ENCODE measurements around the gene STXBP6.

STXBP6 gene

DNA sequence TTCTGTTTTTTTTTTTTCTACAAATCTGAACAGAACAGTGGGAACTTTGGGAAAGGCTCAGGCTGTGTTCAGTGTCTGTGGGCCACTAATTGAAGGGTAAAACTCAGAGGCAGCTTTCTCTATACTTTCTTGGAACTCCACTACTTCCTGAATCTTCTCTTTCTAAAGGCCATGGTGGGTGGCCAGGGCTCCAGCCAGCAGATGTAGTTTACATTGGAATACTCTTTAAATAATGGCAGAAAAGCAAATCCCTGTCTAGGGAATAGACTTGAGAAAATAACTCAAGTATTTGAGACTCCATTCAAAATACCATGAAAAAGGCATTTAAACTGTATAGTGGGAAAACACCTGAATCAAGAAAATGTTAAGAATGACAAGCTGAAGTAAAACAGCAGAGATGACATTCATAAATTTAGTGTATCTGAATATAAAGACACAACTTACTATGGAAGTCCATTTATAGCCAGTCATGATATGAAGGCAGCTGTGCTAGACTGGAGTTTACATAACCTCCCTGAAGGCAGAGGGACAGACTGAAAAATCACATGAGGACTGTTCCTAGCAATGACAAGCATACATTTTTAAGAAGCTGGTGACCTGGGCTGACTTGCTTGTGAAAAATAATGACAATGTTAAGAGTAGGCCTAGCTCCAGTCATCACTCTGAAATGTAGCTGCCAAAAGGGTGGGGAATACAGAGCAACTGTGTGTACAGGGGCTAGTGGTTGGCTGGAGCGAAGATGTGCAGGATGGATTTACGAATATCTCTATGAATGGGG is 168.6 kb downstream of the STXBP6 start:
- peak; percentile 13 for DNase-seq

GRCh38 chr14:24880689-24881088 is 169.3 kb downstream of the STXBP6 start:
- no peak for DNase-seq

GRCh38 chr14:24879661-24880386 is 170.1 kb downstream of the STXBP6 start:
- DNase-seq, result peak; percentile 34

DNA sequence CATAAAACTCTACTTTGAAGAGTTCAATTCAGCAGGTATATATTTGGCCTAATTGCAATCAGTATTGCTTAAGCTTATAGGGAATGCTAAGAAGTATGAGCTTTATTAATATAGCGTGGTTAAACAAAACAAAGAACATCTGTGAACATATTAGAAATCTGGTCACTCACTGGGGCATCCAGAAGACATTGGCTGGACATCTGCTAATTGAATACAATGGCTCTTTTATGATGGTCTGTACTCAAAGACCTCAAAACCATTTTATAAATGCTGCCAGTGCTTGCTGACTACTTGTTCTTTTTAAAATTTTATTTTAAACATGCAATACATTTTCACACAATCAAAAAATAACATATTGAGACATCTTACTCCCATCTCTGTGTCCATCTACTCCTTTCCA is 173.0 kb downstream of the STXBP6 start:
- DNase-seq, result no peak

GRCh38 chr14:24875991-24876878 is 173.7 kb downstream of the STXBP6 start:
- DNase-seq, result no peak

GRCh38 chr14:24875203-24875838 is 174.6 kb downstream of the STXBP6 start:
- DNase-seq, result peak; percentile 27

DNA sequence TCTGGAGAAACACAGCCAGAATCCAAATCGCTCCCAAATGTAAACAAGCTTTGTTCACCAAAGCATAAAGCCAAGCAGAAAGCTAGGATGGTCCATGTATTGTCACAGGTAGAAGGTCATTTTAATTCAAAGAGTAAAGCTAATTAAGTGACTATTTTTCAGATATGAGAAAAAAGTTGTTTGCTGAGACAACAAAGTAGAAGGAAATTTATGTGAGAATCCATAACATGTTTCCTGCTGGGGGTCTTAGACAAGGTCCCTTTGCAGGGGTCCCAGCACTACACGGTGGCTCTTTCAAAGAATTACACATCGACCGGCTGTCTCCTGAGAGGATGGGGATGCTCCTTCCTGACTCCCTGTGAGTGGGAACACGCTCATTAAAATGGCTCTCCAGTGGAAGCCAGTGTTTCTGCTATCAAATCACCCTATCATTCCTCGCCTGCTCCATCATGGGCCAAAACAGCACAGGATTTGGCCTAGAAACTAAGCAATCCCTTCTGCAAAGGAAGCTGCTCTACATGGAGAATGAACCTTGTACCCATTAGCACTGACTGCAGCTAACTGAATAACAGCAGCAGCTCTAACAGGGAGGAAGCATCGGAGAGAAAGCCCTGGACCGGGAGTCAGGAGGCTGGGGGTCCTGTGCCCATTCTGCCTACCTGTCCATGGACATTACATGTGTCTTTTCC is 175.3 kb downstream of the STXBP6 start:
- no peak for DNase-seq

- no peak for DNase-seq
Observed at GRCh38 chr14:24873551-24873950, 176.4 kb downstream of the STXBP6 start.

- no peak for DNase-seq
Observed at GRCh38 chr14:24870949-24871701, 178.8 kb downstream of the STXBP6 start.

DNA sequence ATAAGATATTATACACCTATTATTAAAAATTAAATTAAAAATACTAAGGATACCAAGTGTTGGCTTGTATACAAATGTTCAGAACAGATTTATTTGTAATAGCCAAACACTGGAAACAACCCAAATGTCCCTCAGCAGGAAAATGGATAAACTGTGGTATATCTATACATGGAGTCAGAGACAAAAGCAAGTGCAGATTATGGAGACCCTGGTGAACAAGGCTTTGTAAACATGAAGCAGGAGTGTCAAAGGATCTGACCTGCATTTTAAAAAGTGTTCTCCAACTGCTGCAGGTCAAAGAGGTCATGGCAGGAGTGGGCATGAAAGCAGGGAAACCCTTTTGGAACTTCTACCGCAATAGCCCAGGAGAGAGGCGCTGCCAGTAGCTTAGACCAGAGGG is 181.6 kb downstream of the STXBP6 start:
- DNase-seq, result no peak

GRCh38 chr14:24866067-24866639 is 183.8 kb downstream of the STXBP6 start:
- no peak for DNase-seq

GRCh38 chr14:24863968-24864684 is 185.8 kb downstream of the STXBP6 start:
- no peak for DNase-seq

DNA sequence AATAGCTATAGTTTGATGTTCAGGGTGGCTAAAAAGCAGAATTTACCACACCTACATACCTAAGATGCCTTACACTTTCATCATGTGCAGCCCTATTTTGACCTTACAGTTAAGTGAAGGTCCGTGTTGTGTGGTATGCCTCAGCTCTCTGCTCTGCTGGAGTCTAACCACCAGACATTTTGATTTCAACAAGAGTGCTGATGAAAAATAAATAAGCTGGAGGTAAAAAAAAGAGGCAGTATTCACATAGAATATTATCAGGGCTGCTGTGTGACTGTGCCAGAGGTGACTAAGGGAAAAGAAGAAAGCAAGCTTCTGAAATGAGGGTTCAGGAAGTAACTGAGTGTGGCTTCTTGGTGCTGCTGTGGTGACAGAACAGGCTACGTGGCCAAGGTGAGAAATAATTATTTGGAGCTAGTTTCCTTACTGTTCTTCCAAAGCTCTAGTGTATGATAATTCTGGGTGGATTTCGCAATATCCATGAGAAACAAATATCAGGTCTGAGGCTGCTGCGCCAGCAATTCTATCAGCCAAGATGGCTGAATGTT is 188.8 kb downstream of the STXBP6 start:
- DNase-seq, result peak; percentile 77

DNA sequence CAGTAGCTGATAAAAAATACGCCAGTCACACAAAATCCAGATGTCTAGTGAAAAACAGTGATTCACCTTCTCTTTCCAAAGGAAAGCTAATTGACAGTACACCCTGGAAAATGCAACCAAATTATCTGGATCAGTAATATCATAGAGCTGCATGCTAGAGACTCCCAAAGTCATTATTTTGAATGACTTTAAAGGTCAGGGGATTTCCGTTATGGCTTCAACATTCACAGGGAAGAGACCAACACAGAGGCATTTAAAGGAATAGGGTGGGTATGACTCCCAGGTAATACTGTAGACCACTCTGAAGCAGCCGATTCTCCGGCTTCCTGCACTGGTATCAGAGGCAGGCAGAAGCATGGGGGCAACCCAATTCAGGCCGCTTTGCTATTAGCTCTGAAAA is 190.4 kb downstream of the STXBP6 start:
- DNase-seq, result no peak

- no peak for DNase-seq
Observed at GRCh38 chr14:24858684-24859083, 191.3 kb downstream of the STXBP6 start.

- no peak for DNase-seq
Observed at GRCh38 chr14:24858052-24858451, 191.9 kb downstream of the STXBP6 start.

- no peak for DNase-seq
Observed at GRCh38 chr14:24857277-24857676, 192.7 kb downstream of the STXBP6 start.

DNA sequence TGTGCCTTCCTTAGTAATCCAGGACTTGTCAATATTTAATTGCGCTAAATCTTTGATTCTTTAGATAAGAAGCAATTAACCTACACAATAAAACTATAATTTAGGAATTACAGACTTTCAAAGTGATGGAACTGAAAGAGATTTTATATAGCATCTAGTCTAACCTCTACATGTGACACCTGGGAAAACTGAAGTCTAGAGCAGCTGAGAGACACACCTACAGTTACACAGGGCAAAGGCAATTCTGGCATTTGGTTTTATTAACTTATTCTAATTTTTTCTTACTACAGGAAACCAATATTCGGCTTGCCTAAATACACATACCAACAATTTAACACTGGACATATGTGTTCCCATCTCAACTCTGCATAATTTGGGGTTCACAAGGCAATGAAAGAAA is 196.5 kb downstream of the STXBP6 start:
- no peak for DNase-seq

GRCh38 chr14:24852312-24853060 is 197.5 kb downstream of the STXBP6 start:
- DNase-seq, result no peak

Measured in fibroblast of skin of scalp (primary cell).